ENCODE measurements around the gene MAG. TPM values are rescaled to one million over a fixed set of nuclear protein-coding genes. Genes with fewer than 3 reads are reported as not detected.

The MAG gene
- polyA plus RNA-seq, 1 donor from 2014 or later: 0.25 TPM

DNA sequence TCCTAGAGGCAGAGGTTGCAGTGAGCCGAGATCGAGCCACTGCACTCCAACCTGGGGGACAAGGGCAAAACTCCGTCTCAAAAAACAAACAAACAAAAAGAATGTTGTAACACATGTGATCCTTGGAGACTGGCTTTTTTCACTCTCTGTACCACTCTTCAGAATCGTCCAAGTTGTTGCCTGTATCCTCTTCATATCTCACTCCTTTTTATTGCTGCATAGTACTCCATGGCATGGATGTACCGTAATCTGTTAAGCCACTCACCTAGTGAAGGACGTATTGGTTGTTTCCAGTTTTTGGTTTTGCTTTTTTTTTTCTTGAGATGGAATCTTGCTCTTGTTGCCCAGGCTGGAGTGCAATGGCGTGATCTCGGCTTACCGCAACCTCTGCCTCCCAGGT is 30.1 kb downstream of the MAG start:
- H3K27ac Mint-ChIP-seq: peak overlapping the region in 1 of 3 donors; percentile 95
- H3K36me3 Mint-ChIP-seq: no peaks in the 10 kb centered on the region
- no peaks in the 10 kb centered on the region for H3K27me3 Mint-ChIP-seq
- H3K4me1 Mint-ChIP-seq: peaks cover 43 to 62% (median 59%) of the 10 kb centered on the region in 3 donors
- H3K4me3 Mint-ChIP-seq: peak overlapping the region in 2 of 4 donors; percentile 73 to 82
- H3K9me3 Mint-ChIP-seq: no peaks in the 10 kb centered on the region

DNA sequence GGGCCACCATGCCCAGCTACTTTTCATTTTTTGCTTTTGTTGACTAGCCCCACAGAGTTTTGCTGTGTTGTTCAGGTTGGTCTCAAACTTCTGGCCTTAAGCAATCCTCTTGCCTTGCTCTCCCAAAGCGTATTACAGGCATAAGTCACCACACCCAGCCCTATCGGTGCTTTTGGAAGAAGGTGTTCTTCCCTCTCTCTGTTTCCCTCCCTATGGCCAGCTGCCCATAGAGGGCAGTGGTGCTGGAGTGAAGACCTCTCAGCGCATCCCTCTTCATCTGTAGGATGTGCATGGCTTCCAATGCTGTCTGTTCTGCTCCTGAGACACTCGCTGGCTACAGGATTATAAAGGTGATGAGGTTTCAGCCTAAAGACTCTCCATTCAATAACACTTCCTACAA is 35.7 kb downstream of the MAG start:
- peak overlapping the region in 2 of 3 donors; percentile 37 to 59 for H3K27ac Mint-ChIP-seq
- H3K4me1 Mint-ChIP-seq: peaks cover 18 to 51% (median 31%) of the 10 kb centered on the region in 3 donors
- peak overlapping the region; percentile 16 to 98 (median 61) for H3K4me3 Mint-ChIP-seq
- H3K27me3 Mint-ChIP-seq: no peaks in the 10 kb centered on the region
- no peaks in the 10 kb centered on the region for H3K9me3 Mint-ChIP-seq
- H3K36me3 Mint-ChIP-seq: peaks cover 2% of the 10 kb centered on the region

DNA sequence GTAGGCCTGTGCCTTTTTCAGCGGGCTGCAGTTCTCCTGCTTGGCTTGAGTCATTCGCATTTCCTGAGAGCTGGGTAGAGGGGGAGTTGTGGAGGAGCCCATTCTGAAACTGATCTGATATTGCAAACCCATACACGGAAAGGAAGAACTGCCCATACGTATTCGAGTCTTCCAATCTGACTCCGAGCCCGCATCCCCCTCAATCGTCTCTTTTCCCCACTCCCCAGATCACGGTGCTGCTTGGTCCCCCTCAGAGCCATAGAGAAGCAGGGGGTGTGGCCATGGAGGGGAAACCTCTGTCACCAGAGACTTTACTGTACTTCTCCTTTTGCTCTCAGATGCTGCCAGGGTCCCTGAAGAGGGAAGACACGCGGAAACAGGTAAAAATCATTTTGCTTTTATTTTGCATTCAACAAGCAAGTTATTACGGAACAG is 36.9 kb downstream of the MAG start, which contains the start of gene CD22:
Gene CD22 (plus strand): TSS at position 337 of the 435 bp plus-strand sequence. CDS start 2,854 bp downstream, outside the sequence.
- no peaks in the 10 kb centered on the region for H3K9me3 Mint-ChIP-seq

DNA sequence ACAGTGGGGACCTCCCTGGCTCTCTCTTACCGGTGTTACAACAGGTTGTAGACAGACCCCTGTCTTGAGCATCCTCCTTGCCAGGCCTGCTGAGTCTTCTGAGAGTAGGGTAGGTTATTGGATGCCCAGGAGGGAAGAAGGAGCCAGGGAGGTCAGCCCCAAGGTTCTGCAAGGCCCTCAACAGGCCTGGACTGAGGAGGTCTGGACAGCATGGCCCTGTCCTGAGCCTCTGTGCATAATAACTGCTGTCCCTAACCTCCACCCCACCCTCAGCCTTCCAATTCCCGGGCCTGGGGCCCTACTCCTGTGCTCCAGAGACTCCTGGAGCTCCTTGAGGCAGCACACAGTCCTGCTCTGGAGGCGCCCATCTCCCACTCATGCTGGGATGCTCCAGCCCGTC is 37.4 kb downstream of the MAG start:
- Mint-ChIP-seq H3K4me1 (peaks cover 24 to 57% (median 39%) of the 10 kb centered on the region in 3 donors), H3K27me3 (no peaks in the 10 kb centered on the region), H3K9me3 (no peaks in the 10 kb centered on the region), H3K27ac (peak overlapping the region; percentile 60 to 98 (median 85)), H3K36me3 (peaks cover 6% of the 10 kb centered on the region), H3K4me3 (peak overlapping the region; percentile 88 to 98 (median 95))

More for the DNA sequence above, 36.9 kb downstream of the MAG start, which contains the start of gene CD22:
- Mint-ChIP-seq H3K27ac (peak within 1 kb of the TSS; percentile 60 to 98 (median 85)), H3K27me3 (no peaks in the 10 kb centered on the region), H3K4me1 (peaks cover 21 to 56% (median 36%) of the 10 kb centered on the region in 3 donors), H3K4me3 (peak within 1 kb of the TSS; percentile 88 to 98 (median 95)), H3K36me3 (peaks cover 3% of the 10 kb centered on the region)

DNA sequence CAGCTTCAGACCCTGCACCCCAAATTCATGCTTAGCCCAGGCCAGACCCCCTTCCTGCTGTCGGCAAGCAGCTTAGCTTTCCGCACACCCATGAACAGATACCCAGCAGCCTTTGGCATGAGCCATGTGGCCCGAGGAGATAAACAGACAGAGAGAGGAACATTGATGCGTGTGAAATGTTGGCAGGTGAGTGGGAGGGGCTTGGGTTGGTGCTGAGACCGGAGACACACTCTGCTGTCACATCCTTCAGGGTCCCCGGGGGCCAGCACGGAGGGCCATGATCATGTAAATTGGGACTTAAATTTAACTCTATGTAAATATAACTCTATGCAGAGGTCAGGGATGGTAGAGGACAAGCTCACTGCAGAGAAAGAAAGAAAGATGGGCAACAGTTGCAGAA is 38.5 kb downstream of the MAG start:
- peaks cover 6% of the 10 kb centered on the region for H3K36me3 Mint-ChIP-seq
- H3K4me1 Mint-ChIP-seq: peaks cover 24 to 56% (median 38%) of the 10 kb centered on the region in 3 donors
- no peaks in the 10 kb centered on the region for H3K27me3 Mint-ChIP-seq
- H3K9me3 Mint-ChIP-seq: no peaks in the 10 kb centered on the region
- H3K4me3 Mint-ChIP-seq: peak overlapping the region; percentile 88 to 98 (median 95)
- H3K27ac Mint-ChIP-seq: peak overlapping the region; percentile 60 to 98 (median 85)

DNA sequence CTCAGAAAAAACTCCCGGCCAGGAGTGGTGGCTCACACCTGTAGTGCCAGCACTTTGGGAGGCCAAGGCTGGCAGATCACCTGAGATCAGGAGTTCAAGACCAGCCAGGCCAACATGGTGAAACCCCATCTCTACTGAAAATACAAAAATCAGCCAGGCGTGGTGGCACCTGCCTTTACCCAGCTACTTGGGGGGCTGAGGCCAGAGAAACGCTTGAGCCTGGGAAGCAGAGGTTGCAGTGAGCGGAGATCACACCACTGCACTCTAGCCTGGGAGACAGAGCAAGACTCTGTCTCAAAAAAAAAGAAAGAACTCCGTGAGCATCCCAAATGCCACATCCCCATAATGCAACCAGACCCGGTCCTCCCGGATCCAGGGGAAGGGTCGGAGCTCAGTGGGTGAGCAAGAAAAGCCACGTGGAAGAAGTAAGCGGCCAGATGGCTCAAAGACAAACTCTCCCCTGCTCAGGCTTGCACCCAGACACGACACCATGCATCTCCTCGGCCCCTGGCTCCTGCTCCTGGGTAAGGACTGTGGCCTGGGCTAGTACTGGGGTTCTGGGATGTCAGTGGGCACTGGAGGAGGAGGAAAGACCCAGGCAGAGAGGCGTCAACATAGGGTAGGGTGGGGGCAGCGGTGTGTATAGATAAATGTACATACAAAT is 39.7 kb downstream of the MAG start:
- H3K9me3 Mint-ChIP-seq: no peaks in the 10 kb centered on the region
- H3K36me3 Mint-ChIP-seq: peaks cover 6% of the 10 kb centered on the region
- peaks cover 29 to 60% (median 50%) of the 10 kb centered on the region in 3 donors for H3K4me1 Mint-ChIP-seq
- peak overlapping the region; percentile 60 to 98 (median 85) for H3K27ac Mint-ChIP-seq
- no peaks in the 10 kb centered on the region for H3K27me3 Mint-ChIP-seq
- peak overlapping the region; percentile 88 to 98 (median 95) for H3K4me3 Mint-ChIP-seq

DNA sequence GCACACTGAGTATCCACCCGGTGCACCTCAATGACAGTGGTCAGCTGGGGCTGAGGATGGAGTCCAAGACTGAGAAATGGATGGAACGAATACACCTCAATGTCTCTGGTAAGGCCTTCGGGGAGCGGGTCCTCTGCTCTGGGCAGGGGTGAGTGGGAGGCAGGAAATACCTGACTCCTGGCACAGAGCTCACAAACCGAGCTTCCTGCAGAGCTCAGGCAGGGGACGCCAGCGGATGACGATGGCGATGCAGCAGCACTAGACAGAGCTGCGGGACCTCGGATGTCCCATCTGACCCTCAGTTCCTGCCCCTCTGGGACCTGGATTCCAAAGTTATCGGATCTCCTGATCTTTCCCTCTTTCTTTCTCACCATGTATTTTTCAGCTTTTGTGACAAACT is 40.9 kb downstream of the MAG start:
- peaks cover 39 to 66% (median 56%) of the 10 kb centered on the region in 3 donors for H3K4me1 Mint-ChIP-seq
- H3K27me3 Mint-ChIP-seq: no peaks in the 10 kb centered on the region
- peak overlapping the region in 2 of 3 donors; percentile 39 to 85 for H3K27ac Mint-ChIP-seq
- peak overlapping the region; percentile 84 to 98 (median 92) for H3K4me3 Mint-ChIP-seq
- H3K9me3 Mint-ChIP-seq: no peaks in the 10 kb centered on the region
- peaks cover 12% of the 10 kb centered on the region for H3K36me3 Mint-ChIP-seq

DNA sequence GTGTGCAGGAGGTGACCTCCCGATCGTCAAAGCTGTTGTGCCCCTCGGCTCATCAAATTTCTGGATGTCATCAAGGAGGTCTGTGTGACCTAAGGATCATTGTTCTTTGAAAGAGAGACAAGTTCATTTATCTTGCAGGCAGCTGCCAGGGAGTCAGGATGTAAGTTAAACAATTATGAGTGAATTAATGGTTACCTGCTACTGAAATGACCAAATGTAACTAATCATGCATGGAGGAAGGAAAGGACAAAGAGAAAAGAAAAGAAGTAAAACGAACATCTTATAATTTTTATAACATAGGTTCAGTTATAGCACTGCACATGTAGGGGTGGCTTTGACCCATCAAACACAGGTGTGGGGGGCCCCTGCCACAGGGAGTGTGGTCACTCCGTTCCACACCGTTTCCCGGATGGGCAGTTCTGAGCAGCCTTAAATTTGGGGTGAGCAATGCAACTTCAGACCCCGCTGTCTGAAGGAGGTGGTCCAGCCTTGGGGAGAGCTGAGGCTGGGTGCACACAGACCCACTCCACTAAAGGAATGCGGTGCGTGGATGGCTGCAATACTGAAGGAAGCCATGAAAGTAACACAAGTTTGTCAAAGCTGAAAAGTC is 42.3 kb downstream of the MAG start:
- Mint-ChIP-seq H3K27ac (peak overlapping the region in 2 of 3 donors; percentile 85 to 93), H3K4me1 (peaks cover 34 to 59% (median 49%) of the 10 kb centered on the region in 3 donors), H3K9me3 (no peaks in the 10 kb centered on the region), H3K36me3 (peaks cover 13% of the 10 kb centered on the region), H3K4me3 (peak overlapping the region; percentile 84 to 98 (median 92)), H3K27me3 (no peaks in the 10 kb centered on the region)

DNA sequence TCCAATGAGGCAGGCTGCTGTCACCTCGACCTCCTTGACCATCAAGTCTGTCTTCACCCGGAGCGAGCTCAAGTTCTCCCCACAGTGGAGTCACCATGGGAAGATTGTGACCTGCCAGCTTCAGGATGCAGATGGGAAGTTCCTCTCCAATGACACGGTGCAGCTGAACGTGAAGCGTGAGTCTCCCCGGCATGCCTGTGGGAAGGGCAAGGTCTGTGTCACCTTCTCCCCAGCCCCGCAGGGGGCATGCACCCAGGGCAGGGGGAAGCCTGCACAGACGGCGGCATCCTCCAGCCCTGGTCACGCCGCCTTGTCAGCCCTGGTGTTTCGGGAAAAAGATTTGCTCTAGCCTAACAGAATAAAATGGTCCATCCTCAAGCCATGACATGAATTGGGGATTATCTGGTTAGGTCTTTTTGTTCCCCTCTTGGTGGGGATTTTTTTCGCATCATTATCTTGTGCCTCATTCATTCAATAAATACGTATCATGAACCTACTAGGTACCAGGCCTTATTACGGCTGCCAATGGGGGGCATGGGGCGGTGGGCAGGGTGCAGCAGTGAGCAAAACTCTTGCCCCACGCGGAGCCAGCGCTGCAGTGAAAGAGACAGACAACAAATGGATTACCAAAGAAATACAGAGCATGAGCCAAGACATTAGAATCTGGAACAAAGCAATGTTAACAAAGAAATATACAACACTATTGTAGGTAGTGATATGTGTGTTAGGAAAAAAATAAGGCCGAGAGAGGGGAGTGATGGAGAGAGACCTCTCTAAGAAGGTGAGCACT is 44.4 kb downstream of the MAG start:
- Mint-ChIP-seq H3K4me3 (peak overlapping the region in 3 of 4 donors; percentile 65 to 93 (median 77)), H3K27ac (peak overlapping the region in 2 of 3 donors; percentile 50 to 87), H3K4me1 (peaks cover 34 to 53% (median 45%) of the 10 kb centered on the region in 3 donors), H3K27me3 (no peaks in the 10 kb centered on the region), H3K36me3 (peaks cover 11% of the 10 kb centered on the region), H3K9me3 (no peaks in the 10 kb centered on the region)

DNA sequence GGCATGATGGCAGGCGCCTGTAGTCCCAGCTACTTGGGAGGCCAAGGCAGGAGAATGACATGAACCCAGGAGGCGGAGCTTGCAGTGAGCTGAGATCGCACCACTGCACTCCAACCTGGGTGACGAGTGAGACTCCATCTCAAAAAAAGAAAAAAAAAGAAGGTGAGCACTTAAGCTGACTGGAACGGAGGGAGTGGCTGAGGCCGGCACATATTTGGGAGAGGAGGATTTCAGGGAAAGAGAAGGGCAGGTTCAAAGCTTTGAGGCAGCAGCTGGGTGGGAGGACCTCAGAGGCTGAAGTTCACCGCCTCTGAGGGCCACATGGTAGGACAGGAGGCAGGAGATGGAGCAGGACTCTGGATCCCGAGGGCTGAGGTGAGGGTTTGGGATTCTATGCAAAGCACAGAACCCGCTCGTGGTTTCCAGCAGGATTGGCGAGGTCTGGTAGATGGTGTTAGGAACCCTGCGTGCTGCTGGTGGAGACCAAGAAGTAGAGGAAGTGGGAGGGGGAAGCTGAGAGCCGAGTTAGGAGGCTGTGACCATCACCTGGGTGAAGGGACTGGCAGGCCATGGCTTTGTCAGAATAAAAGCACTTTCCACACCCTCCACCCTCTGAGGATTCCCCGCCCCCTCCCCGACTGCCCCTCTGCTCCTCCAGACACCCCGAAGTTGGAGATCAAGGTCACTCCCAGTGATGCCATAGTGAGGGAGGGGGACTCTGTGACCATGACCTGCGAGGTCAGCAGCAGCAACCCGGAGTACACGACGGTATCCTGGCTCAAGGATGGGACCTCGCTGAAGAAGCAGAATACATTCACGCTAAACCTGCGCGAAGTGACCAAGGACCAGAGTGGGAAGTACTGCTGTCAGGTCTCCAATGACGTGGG is 45.4 kb downstream of the MAG start:
- H3K27ac Mint-ChIP-seq: peak overlapping the region; percentile 3 to 87 (median 83)
- H3K4me3 Mint-ChIP-seq: peak overlapping the region; percentile 36 to 93 (median 66)

DNA sequence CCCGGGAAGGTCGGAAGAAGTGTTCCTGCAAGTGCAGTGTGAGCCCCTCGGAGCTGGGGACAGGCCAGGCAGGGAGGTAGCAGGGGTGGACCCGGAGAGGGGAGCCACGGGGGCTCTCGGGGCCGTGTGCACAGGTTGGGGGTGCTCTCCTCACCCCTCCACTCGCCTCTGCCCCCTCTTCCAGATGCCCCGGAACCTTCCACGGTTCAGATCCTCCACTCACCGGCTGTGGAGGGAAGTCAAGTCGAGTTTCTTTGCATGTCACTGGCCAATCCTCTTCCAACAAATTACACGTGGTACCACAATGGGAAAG is 46.0 kb downstream of the MAG start:
- H3K9me3 Mint-ChIP-seq: no peaks in the 10 kb centered on the region
- H3K27ac Mint-ChIP-seq: peak overlapping the region in 1 of 3 donors; percentile 87
- H3K27me3 Mint-ChIP-seq: no peaks in the 10 kb centered on the region
- H3K36me3 Mint-ChIP-seq: peaks cover 12% of the 10 kb centered on the region
- peaks cover 33 to 47% (median 46%) of the 10 kb centered on the region in 3 donors for H3K4me1 Mint-ChIP-seq
- H3K4me3 Mint-ChIP-seq: peak overlapping the region in 2 of 4 donors; percentile 72 to 77

More for the DNA sequence above, 45.4 kb downstream of the MAG start:
- Mint-ChIP-seq H3K27me3 (no peaks in the 10 kb centered on the region), H3K9me3 (no peaks in the 10 kb centered on the region), H3K36me3 (peaks cover 11% of the 10 kb centered on the region), H3K4me1 (peaks cover 34 to 51% (median 48%) of the 10 kb centered on the region in 3 donors)

DNA sequence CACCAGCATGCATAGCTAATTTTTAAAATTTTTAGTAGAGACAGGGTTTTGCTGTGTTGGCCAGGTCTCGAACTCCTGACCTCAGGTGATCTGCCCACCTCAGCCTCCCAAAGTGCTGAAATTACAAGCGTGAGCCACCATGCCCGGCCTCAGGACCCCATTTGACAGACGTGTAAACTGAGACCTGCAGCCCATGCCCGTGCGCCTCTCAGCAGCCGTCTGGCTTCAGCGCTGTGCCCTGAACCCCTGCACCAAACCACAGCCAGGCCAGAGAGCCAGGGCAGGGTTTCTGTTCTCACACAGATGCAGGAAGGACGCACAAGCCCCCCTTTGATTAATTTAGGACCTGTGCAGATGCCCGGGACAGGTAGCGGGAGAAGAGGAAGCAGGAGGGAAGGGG is 48.5 kb downstream of the MAG start:
- peaks cover 20 to 39% (median 37%) of the 10 kb centered on the region in 3 donors for H3K4me1 Mint-ChIP-seq

DNA sequence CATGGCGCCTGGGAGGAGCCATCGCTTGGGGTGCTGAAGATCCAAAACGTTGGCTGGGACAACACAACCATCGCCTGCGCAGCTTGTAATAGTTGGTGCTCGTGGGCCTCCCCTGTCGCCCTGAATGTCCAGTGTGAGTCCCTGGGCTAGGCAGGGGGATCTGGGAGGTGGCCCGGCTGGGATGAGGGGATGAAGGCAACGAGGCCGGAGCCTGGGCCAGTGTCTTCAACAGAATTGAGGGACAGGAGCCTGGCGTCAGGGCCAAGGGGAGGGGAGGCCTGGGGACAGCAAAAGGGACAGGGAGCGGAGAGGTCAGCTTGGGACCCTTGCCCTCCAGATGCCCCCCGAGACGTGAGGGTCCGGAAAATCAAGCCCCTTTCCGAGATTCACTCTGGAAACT is 49.0 kb downstream of the MAG start:
- H3K27me3 Mint-ChIP-seq: no peaks in the 10 kb centered on the region
- H3K9me3 Mint-ChIP-seq: no peaks in the 10 kb centered on the region
- H3K27ac Mint-ChIP-seq: peak overlapping the region in 2 of 3 donors; percentile 73 to 86
- H3K4me1 Mint-ChIP-seq: peaks cover 25 to 40% (median 39%) of the 10 kb centered on the region in 3 donors
- H3K36me3 Mint-ChIP-seq: peaks cover 11% of the 10 kb centered on the region
- H3K4me3 Mint-ChIP-seq: no peak overlapping the region

More for the DNA sequence above, 48.5 kb downstream of the MAG start:
- peak overlapping the region in 1 of 4 donors; percentile 41 for H3K4me3 Mint-ChIP-seq
- peaks cover 11% of the 10 kb centered on the region for H3K36me3 Mint-ChIP-seq
- H3K9me3 Mint-ChIP-seq: no peaks in the 10 kb centered on the region
- H3K27ac Mint-ChIP-seq: peak overlapping the region in 2 of 3 donors; percentile 73 to 86
- H3K27me3 Mint-ChIP-seq: no peaks in the 10 kb centered on the region
